DND-41 (cell line): ENCODE data around the gene INPP5K.

Source experiments
- CTCF ChIP-seq: IDR thresholded peaks from 2 replicates; pipeline ENCODE4 v1.5.1; 2012; ENCODE audit warnings: borderline replicate concordance, low read length, moderate library complexity, mild to moderate bottlenecking; ENCODE audit not compliant: poor library complexity, severe bottlenecking; ENCODE audit errors: extremely low read depth
- EZH2 ChIP-seq: IDR thresholded peaks from 3 replicates; pipeline ENCODE4 v1.6.1; 2012; ENCODE audit warnings: borderline replicate concordance, low read depth, mild to moderate bottlenecking, moderate library complexity, low read length, inconsistent platforms; ENCODE audit not compliant: severe bottlenecking

GRCh38 chr17:1553354-1554266, 37.2 kb upstream of the INPP5K start:
- TF ChIP-seq CTCF (no peak), EZH2 (no peak)
